Gastroesophageal sphincter (tissue), 4 donors: ENCODE results near the gene ABCG4. TPM values are rescaled to one million over a fixed set of nuclear protein-coding genes. Genes with fewer than 3 reads are reported as not detected.
"Not testable (repeated sequence)": the region's sequence is repeated elsewhere in the genome, so short reads cannot be mapped to it uniquely, and the experiment has no call there.

Experiments used
- ATAC-seq: fragments of 150-250 bp; one replicate; pipeline ENCODE4 v1.9.1; 2016; ENCODE audit warnings: mild to moderate bottlenecking, moderate library complexity
- H3K27ac ChIP-seq, 4 donors: fragments of 200-600 bp; sonication (generic) in 3 of 4; 1 replicate in 3 of 4; 2 replicates in 1 of 4; pipeline ENCODE4 v1.5.1; 2016 to 2019
- H3K27me3 ChIP-seq: fragments of 200-600 bp; sonication (generic); one replicate; pipeline ENCODE4 v1.5.1; 2019
- H3K36me3 ChIP-seq, 2 donors: fragments of 200-600 bp; sonication (generic); one replicate each; pipeline ENCODE4 v1.5.1; 2019; ENCODE audit warnings: control low read depth in 1 of 2
- H3K4me1 ChIP-seq, 3 donors: fragments of 200-600 bp; sonication (generic); 1 replicate in 2 of 3; 2 replicates in 1 of 3; pipeline ENCODE4 v1.5.1; 2016 to 2019; ENCODE audit warnings: control low read depth in 2 of 3
- H3K4me3 ChIP-seq, 2 donors: fragments of 200-600 bp; sonication (generic); one replicate each; pipeline ENCODE4 v1.5.1; 2019; ENCODE audit warnings: mild to moderate bottlenecking in 1 of 2, moderate library complexity in 1 of 2
- H3K9me3 ChIP-seq, 3 donors: fragments of 200-600 bp; sonication (generic); one replicate each; pipeline ENCODE4 v1.5.1; 2017 to 2019; ENCODE audit warnings: control low read depth in 2 of 3
- EP300 ChIP-seq: sonication (generic); formaldehyde crosslinking; IDR thresholded peaks from one replicate; pipeline ENCODE4 v1.6.1; 2017; ENCODE audit warnings: antibody characterized with exemption, mild to moderate bottlenecking
- POLR2A ChIP-seq, 2 donors: fragments of 450-650 bp; IDR thresholded peaks; one replicate each; pipeline ENCODE4 v1.6.1; 2017; ENCODE audit warnings: antibody characterized with exemption in 2 of 2, mild to moderate bottlenecking in 2 of 2, moderate library complexity in 1 of 2
- POLR2AphosphoS5 ChIP-seq: sonication (generic); formaldehyde crosslinking; IDR thresholded peaks from one replicate; pipeline ENCODE4 v1.6.1; 2017; ENCODE audit warnings: antibody characterized with exemption
- WGBS, 2 donors: methylation state at CpG; one replicate each; pipeline ENCODE4 v1.1.5; 2018; ENCODE audit warnings: low coverage in 1 of 2; 5-methylcytosine and 5-hydroxymethylcytosine counted together
- total RNA-seq, 4 donors: library from RNA; depleted of rRNA; stranded (reverse); fragments of >200 nt; gene quantifications; one replicate each; pipeline ENCODE4 v1.1.0, GENCODE V29; 2016
- TF ChIP-seq, protein P1 (sequence below), 4 experiments: fragments of 200-600 bp in 2 of 4; fragments of 450-650 bp in 2 of 4; sonication (generic) in 1 of 4; IDR thresholded peaks; one replicate each; pipeline ENCODE4 v1.5.1; 2017 to 2019; ENCODE audit warnings: antibody characterized with exemption in 4 of 4, mild to moderate bottlenecking in 2 of 4, moderate library complexity in 2 of 4

The ABCG4 gene
- total RNA-seq, 4 donors from 2014 or later = 0.20 to 1.1 (median 0.40) TPM; not detected in 1

DNA sequence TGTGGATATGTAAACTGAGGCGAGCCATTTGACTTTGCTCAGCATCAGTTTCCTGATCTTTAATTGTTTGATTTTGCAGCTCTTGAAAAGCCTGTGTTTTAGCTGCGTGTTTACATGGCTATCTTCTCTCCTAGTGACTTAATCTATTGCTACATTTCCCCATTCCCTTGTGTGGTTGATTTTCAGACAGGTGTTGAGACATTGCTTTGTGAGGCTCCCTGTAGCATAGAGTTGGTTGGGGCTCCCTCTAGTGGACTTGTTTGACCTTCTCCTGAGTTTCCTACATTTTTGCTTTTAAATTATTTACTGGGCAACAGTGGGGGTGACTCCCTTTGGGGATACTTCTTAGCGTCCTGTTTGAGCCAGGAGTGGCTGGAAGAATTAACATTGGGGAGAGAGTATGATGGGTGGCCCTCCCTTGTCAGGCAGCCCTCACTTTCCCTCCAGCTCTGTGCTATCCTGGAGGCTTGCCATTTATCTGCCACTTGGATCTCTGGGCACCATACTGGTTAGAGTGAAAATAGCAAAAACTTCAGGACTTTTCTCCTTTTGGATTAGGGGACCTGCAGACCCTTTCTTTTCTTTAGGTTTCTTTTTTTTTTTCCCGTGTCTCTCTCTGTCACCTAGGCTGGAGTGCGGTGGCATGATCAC lies 48.1 kb downstream of the ABCG4 start:
- peaks cover 0 to 8% (median 0%) of the 10 kb centered on the region in 3 donors for H3K4me1 ChIP-seq
- no peak overlapping the region for H3K4me3 ChIP-seq
- 40 to 93% methylated on average over 2 to 5 of the region's 5 CpGs for WGBS, 2 donors
- TF ChIP-seq, protein P1, sequence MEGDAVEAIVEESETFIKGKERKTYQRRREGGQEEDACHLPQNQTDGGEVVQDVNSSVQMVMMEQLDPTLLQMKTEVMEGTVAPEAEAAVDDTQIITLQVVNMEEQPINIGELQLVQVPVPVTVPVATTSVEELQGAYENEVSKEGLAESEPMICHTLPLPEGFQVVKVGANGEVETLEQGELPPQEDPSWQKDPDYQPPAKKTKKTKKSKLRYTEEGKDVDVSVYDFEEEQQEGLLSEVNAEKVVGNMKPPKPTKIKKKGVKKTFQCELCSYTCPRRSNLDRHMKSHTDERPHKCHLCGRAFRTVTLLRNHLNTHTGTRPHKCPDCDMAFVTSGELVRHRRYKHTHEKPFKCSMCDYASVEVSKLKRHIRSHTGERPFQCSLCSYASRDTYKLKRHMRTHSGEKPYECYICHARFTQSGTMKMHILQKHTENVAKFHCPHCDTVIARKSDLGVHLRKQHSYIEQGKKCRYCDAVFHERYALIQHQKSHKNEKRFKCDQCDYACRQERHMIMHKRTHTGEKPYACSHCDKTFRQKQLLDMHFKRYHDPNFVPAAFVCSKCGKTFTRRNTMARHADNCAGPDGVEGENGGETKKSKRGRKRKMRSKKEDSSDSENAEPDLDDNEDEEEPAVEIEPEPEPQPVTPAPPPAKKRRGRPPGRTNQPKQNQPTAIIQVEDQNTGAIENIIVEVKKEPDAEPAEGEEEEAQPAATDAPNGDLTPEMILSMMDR (IDR thresholded peaks at IDR 0.05) = peak in 3 of 4 experiments; percentile 65 to 81 (median 74)
- TF ChIP-seq POLR2AphosphoS5 = no peak
- no peaks in the 10 kb centered on the region for H3K27me3 ChIP-seq
- H3K27ac ChIP-seq = no peak overlapping the region
- no peaks in the 10 kb centered on the region for H3K9me3 ChIP-seq
- H3K36me3 ChIP-seq = no peaks in the 10 kb centered on the region
- peak; percentile 94 for ATAC-seq

DNA sequence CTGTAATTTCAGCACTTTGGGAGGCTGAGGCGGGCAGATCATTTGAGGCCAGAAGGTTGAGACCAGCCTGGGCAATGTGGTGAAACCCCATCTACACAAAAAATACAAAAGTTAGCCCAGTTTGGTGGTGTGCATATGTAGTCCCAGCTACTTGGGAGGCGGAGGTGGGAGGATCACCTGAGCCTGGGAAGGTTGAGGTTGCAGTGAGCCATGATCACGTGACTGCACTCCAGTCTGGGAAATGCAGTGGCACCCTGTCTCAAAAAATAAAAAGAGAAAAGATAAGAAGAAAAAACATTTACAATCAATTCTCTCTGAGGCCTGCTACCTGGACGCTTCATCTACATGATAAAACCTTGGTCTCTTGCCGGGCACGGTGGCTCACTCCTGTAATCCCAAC lies 50.1 kb downstream of the ABCG4 start:
- ATAC-seq = no peak
- Histone ChIP-seq H3K4me1 (peaks cover 0 to 8% (median 0%) of the 10 kb centered on the region in 3 donors), H3K4me3 (no peak overlapping the region), H3K36me3 (no peaks in the 10 kb centered on the region), H3K9me3 (no peaks in the 10 kb centered on the region), H3K27ac (no peak overlapping the region), H3K27me3 (no peaks in the 10 kb centered on the region)
- TF ChIP-seq POLR2A (IDR thresholded peaks at IDR 0.05) (no peak), POLR2AphosphoS5 (no peak), EP300 (no peak)
- TF ChIP-seq, protein P1 (IDR thresholded peaks at IDR 0.05) = no peak
- WGBS, 2 donors = 68 to 83% methylated on average over 2 to 6 of the region's 6 CpGs

DNA sequence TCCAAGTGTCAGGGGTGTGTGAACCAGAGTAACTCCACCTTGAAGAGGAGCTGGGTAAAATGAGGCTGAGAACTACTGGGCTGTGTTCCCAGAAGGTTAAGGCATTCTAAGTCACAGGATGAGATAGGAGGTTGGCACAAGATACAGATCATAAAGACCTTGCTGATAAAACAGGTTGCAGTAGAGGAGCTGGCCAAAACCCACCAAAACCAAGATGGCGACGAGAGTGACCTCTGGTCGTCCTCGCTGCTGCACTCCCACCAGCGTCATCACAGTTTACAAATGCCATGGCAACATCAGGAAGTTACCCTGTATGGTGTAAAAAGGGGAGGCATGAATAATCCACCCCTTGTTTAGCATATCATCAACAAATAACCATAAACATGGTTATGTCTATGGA lies 52.4 kb downstream of the ABCG4 start:
- 89 to 90% methylated on average over 3 to 5 of the region's 5 CpGs for WGBS, 2 donors
- ATAC-seq = not testable (repeated sequence)

DNA sequence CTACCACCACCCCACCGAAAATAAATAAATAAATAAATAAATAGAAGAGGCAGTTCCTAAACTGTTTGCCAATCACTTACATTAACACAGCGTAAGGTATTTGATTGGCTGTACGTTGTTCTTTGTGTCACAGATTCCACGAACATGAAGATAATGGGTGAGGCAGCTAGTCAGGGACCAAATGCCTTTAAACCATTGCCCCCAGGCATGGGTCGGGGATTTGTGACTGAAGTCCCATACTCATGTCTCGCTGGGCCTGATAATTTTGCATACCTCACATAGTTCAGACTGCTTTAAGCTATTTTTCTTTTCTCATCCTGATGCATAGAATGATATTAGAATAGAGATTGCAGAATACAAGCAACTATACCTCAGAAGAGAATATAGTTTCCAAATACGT lies 53.7 kb downstream of the ABCG4 start:
- TF ChIP-seq POLR2AphosphoS5 (no peak), POLR2A (IDR thresholded peaks at IDR 0.05) (no peak), EP300 (no peak)
- TF ChIP-seq, protein P1 (IDR thresholded peaks at IDR 0.05) = no peak
- Histone ChIP-seq H3K9me3 (no peaks in the 10 kb centered on the region), H3K4me1 (peaks cover 0 to 19% (median 0%) of the 10 kb centered on the region in 3 donors), H3K4me3 (no peak overlapping the region), H3K36me3 (no peaks in the 10 kb centered on the region), H3K27ac (no peak overlapping the region), H3K27me3 (no peaks in the 10 kb centered on the region)
- ATAC-seq = no peak
- 84 to 88% methylated on average over 6 to 7 of the region's 7 CpGs for WGBS, 2 donors

More for the DNA sequence above, 52.4 kb downstream of the ABCG4 start:
- peaks cover 0 to 18% (median 0%) of the 10 kb centered on the region in 3 donors for H3K4me1 ChIP-seq
- not testable (repeated sequence) for H3K4me3 ChIP-seq, H3K27ac ChIP-seq, H3K36me3 ChIP-seq, H3K27me3 ChIP-seq, H3K9me3 ChIP-seq

DNA sequence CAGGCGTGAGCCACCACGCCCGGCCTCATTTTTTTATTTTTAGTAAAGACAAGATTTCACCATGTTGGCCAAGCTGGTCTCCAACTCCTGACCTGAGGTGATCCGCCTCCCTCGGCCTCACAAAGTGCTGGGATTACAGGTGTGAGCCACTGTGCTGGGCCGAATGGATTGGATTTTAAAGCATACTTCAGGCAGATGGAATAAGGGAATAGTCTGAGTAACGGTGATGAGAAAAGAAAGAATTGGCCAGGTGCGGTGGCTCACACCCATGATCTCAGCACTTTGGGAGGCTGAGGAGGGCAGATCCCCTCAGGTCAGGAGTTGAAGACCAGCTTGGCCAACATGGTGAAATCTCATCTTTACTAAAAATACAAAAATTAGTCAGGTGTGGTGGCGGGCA lies 55.2 kb downstream of the ABCG4 start:
- no peak for ATAC-seq
- Histone ChIP-seq H3K36me3 (no peaks in the 10 kb centered on the region), H3K9me3 (no peaks in the 10 kb centered on the region), H3K27ac (no peak overlapping the region), H3K4me1 (peaks cover 0 to 34% (median 0%) of the 10 kb centered on the region in 3 donors), H3K4me3 (no peak overlapping the region), H3K27me3 (no peaks in the 10 kb centered on the region)
- TF ChIP-seq POLR2AphosphoS5 (no peak), POLR2A (IDR thresholded peaks at IDR 0.05) (no peak), EP300 (no peak)
- TF ChIP-seq, protein P1 (IDR thresholded peaks at IDR 0.05) = no peak
- WGBS, 2 donors = 89 to 97% methylated on average over 4 to 6 of the region's 9 CpGs
